Caco-2 (cell line): ENCODE results near the gene SCNN1A. TPM values are rescaled to one million over a fixed set of nuclear protein-coding genes. Genes with fewer than 3 reads are reported as not detected.
A peak's percentile ranks its signal among the peaks of the same experiment; 100 is the strongest.

Experiments
- BruUV-seq: library from RNA; stranded (reverse); fragments of 400-500 nt; replicated peaks from 2 replicates; lab custom pipeline; 2021; lab: Mats Ljungman, UMichigan
- CTCF ChIA-PET: fragments of 300-600 bp; sonication (Branson Sonifier 250); formaldehyde crosslinking; loops from one replicate; lab custom pipeline; 2022; ENCODE audit warnings: antibody characterized with exemption; lab: Charles Lee
- POLR2A ChIA-PET: fragments of 300-600 bp; sonication (Branson Sonifier 250); formaldehyde crosslinking; loops from one replicate; lab custom pipeline; 2022; ENCODE audit warnings: antibody characterized with exemption; lab: Charles Lee
- DNase-seq, 2 experiments: peaks; one replicate each; pipeline versions ENCODE4 v3.0.0 to v3.0.0-alpha.2; 2020 to 2022
- H3K27me3 ChIP-seq: replicated peaks from 2 replicates; pipeline ENCODE4 v1.6.0; 2011; ENCODE audit warnings: low read length; ENCODE audit not compliant: control insufficient read depth, insufficient read depth
- H3K36me3 ChIP-seq: 2 replicates; pipeline ENCODE4 v1.5.1; 2011; ENCODE audit warnings: low read length; ENCODE audit not compliant: control insufficient read depth, insufficient read depth
- H3K4me1 ChIP-seq: fragments of 250-450 bp; sonication (Bioruptor Pico); 2 replicates; pipeline ENCODE4 v1.5.1; 2020; ENCODE audit warnings: mild to moderate bottlenecking
- H3K4me3 ChIP-seq: 2 replicates; pipeline ENCODE4 v1.5.1; 2011; ENCODE audit warnings: low read depth, mild to moderate bottlenecking, control low read depth, low read length
- H3K9me3 ChIP-seq: fragments of 250-450 bp; sonication (Bioruptor Pico); 2 replicates; pipeline ENCODE4 v1.5.1; 2020; ENCODE audit warnings: mild to moderate bottlenecking, moderate library complexity
- H3K27ac Mint-ChIP-seq: one replicate; pipeline ENCODE4 v1.8.0; 2022; ENCODE audit warnings: mixed read lengths; ENCODE audit not compliant: unreplicated experiment
- H3K27me3 Mint-ChIP-seq: one replicate; pipeline ENCODE4 v1.8.0; 2022; ENCODE audit warnings: mixed read lengths; ENCODE audit not compliant: insufficient read depth, unreplicated experiment
- H3K36me3 Mint-ChIP-seq: one replicate; pipeline ENCODE4 v1.8.0; 2022; ENCODE audit warnings: mild to moderate bottlenecking, mixed read lengths; ENCODE audit not compliant: insufficient read depth, unreplicated experiment
- H3K4me1 Mint-ChIP-seq: one replicate; pipeline ENCODE4 v1.8.0; 2022; ENCODE audit warnings: low read depth, mixed read lengths; ENCODE audit not compliant: unreplicated experiment
- H3K4me3 Mint-ChIP-seq: one replicate; pipeline ENCODE4 v1.8.0; 2022; ENCODE audit warnings: mild to moderate bottlenecking, moderate library complexity, mixed read lengths; ENCODE audit not compliant: unreplicated experiment
- H3K9me3 Mint-ChIP-seq: one replicate; pipeline ENCODE4 v1.8.0; 2022; ENCODE audit warnings: mixed read lengths; ENCODE audit not compliant: unreplicated experiment
- CTCF ChIP-seq, 2 experiments: fragments of 200-600 bp in 1 of 2; IDR thresholded peaks; 1 replicate in 1 of 2; 2 replicates in 1 of 2; pipeline versions ENCODE4 v1.5.1 to v1.8.0; 2011 to 2022; ENCODE audit warnings: antibody characterized with exemption in 1 of 2, control low read depth in 1 of 2, inconsistent platforms in 1 of 2, low read depth in 1 of 2, low read length in 1 of 2, mild to moderate bottlenecking in 1 of 2, moderate library complexity in 1 of 2; ENCODE audit not compliant: insufficient read depth in 1 of 2, severe bottlenecking in 1 of 2, unreplicated experiment in 1 of 2
- intact Hi-C: fragments of 100-400 bp; cut with micrococcal nuclease; formaldehyde crosslinking; loops from one replicate; pipeline ENCODE4 v1.10.0; 2022; ENCODE audit not compliant: unreplicated experiment
- total RNA-seq: library from RNA; stranded (reverse); gene quantifications from 2 replicates; pipeline ENCODE4 v1.2.3, GENCODE V29; 2022

SCNN1A gene
- total RNA-seq, 1 experiment from 2014 or later, result 52.6 TPM

GRCh38 chr12:6313326-6313940 is 61.9 kb downstream of the SCNN1A start:
- TF ChIP-seq CTCF (IDR thresholded peaks at IDR 0.05; ENCODE audit: insufficient read depth in 1 of 2, low read depth in 1 of 2, low read length in 1 of 2, severe bottlenecking in 1 of 2, unreplicated experiment in 1 of 2), result no peak
- Histone ChIP-seq H3K27me3 (no peaks in the 10 kb centered on the region), H3K4me1 (peaks cover 57% of the 10 kb centered on the region), H3K9me3 (no peaks in the 10 kb centered on the region), H3K4me3 (no peak overlapping the region), H3K36me3 (peaks cover 19% of the 10 kb centered on the region)
- CTCF ChIA-PET, result interaction anchor here (1.0 to 1.2 kb wide), 3 partner anchors 10 to 58 kb away, joined by 3 to 5 read pairs (median 4); no protein-coding TSS in a partner anchor
- Mint-ChIP-seq H3K4me3 (peak overlapping the region; percentile 79), H3K4me1 (peaks cover 38% of the 10 kb centered on the region), H3K27me3 (no peaks in the 10 kb centered on the region), H3K36me3 (peaks cover 57% of the 10 kb centered on the region), H3K9me3 (no peaks in the 10 kb centered on the region), H3K27ac (peak overlapping the region; percentile 83)
- intact Hi-C loops, result loop anchor here (2.0 kb wide), 1 partner anchor 23 kb away; no protein-coding TSS in a partner anchor
- no TSS peak for BruUV-seq
- POLR2A ChIA-PET, result interaction anchor here (1.0 to 1.5 kb wide), 6 partner anchors 10 to 221 kb away, joined by 3 to 11 read pairs (median 6); partner anchors contain the start of genes GAPDH and TNFRSF1A
- no peak for DNase-seq

- peaks cover 64% of the 10 kb centered on the region for H3K4me1 ChIP-seq
- DNase-seq, result peak; percentile 84 to 86
- no peaks in the 10 kb centered on the region for H3K9me3 ChIP-seq
- Mint-ChIP-seq H3K4me3 (peak overlapping the region; percentile 79), H3K27me3 (no peaks in the 10 kb centered on the region), H3K4me1 (peaks cover 45% of the 10 kb centered on the region), H3K27ac (peak overlapping the region; percentile 83), H3K9me3 (no peaks in the 10 kb centered on the region), H3K36me3 (peaks cover 50% of the 10 kb centered on the region)
- intact Hi-C loops, result loop anchor here (2.0 kb wide), 1 partner anchor 24 kb away; no protein-coding TSS in a partner anchor
- H3K27me3 ChIP-seq, result no peaks in the 10 kb centered on the region
- H3K4me3 ChIP-seq, result no peak overlapping the region
- POLR2A ChIA-PET, result interaction anchor here (0.6 to 1.5 kb wide), 7 partner anchors 10 to 221 kb away, joined by 3 to 11 read pairs (median 6); partner anchors contain the start of genes GAPDH and TNFRSF1A
- CTCF ChIA-PET, result interaction anchor here (1.0 to 1.2 kb wide), 3 partner anchors 11 to 59 kb away, joined by 3 to 5 read pairs (median 4); no protein-coding TSS in a partner anchor
- peaks cover 17% of the 10 kb centered on the region; the same call in 1 of the 2 replicates for H3K36me3 ChIP-seq
- BruUV-seq, result no TSS peak
- TF ChIP-seq CTCF (IDR thresholded peaks at IDR 0.05; ENCODE audit: insufficient read depth in 1 of 2, low read depth in 1 of 2, low read length in 1 of 2, severe bottlenecking in 1 of 2, unreplicated experiment in 1 of 2), result no peak
These were observed 62.6 kb downstream of the SCNN1A start for GRCh38 chr12:6312529-6313325.
